Mesodermal cell (in vitro differentiated cells): ENCODE results near the gene ZNF683.

Experiments
- H3K27ac ChIP-seq: 2 replicates; pipeline ENCODE4 v1.7.0; 2013; ENCODE audit warnings: mild to moderate bottlenecking, low read depth, low read length, moderate library complexity; ENCODE audit not compliant: severe bottlenecking
- H3K36me3 ChIP-seq: 2 replicates; pipeline ENCODE4 v1.7.1; 2013; ENCODE audit warnings: mild to moderate bottlenecking, low read length, moderate library complexity; ENCODE audit not compliant: control insufficient read depth, insufficient read depth
- H3K4me1 ChIP-seq: one replicate; pipeline ENCODE4 v1.7.1; 2013; ENCODE audit warnings: mild to moderate bottlenecking, low read length; ENCODE audit not compliant: insufficient read depth, control insufficient read depth, poor library complexity, severe bottlenecking
- H3K4me3 ChIP-seq: 2 replicates; pipeline ENCODE4 v1.7.0; 2013; ENCODE audit warnings: low read length, control low read depth, mild to moderate bottlenecking; ENCODE audit not compliant: insufficient read depth, poor library complexity, severe bottlenecking; ENCODE audit errors: extremely low read depth
- H3K9me3 ChIP-seq: 2 replicates; pipeline ENCODE4 v1.7.1; 2013; ENCODE audit warnings: mild to moderate bottlenecking, low read length, moderate library complexity; ENCODE audit not compliant: control insufficient read depth
- WGBS, 2 experiments: methylation state at CpG; one replicate each; pipeline ENCODE4 v1.1.5; 2013; ENCODE audit warnings: missing lambda C conversion rate in 2 of 2; ENCODE audit not compliant: insufficient coverage in 2 of 2; 5-methylcytosine and 5-hydroxymethylcytosine counted together

ZNF683 gene

GRCh38 chr1:26317612-26318337 lies 54.8 kb downstream of the ZNF683 start, which contains the start of gene CD52:
Gene CD52 (plus strand): TSS chr1:26317958. CDS start chr1:26318018, 60 bp downstream.
- Histone ChIP-seq H3K27ac (no peak within 1 kb of the TSS), H3K9me3 (no peaks in the 10 kb centered on the region), H3K4me3 (no peak within 1 kb of the TSS), H3K36me3 (no peaks in the 10 kb centered on the region), H3K4me1 (peaks cover 17% of the 10 kb centered on the region)
- 74 to 78% methylated on average over 9 of the region's 12 CpGs for WGBS, 2 experiments

GRCh38 chr1:26317146-26317545 lies 55.4 kb downstream of the ZNF683 start:
- peaks cover 17% of the 10 kb centered on the region for H3K4me1 ChIP-seq
- no peaks in the 10 kb centered on the region for H3K9me3 ChIP-seq
- no peaks in the 10 kb centered on the region for H3K36me3 ChIP-seq
- H3K4me3 ChIP-seq, result no peak overlapping the region
- 83% methylated on average over 2 of the region's 2 CpGs; no CpG with 5 or more reads in 1 of the 2 experiments for WGBS, 2 experiments
- H3K27ac ChIP-seq, result no peak overlapping the region

- H3K4me3 ChIP-seq, result no peak overlapping the region
- H3K9me3 ChIP-seq, result no peaks in the 10 kb centered on the region
- H3K4me1 ChIP-seq, result peaks cover 14% of the 10 kb centered on the region
- 78 to 84% methylated on average over 2 to 4 of the region's 8 CpGs for WGBS, 2 experiments
- no peaks in the 10 kb centered on the region for H3K36me3 ChIP-seq
- no peak overlapping the region for H3K27ac ChIP-seq
Measured at GRCh38 chr1:26315874-26316850, 56.4 kb downstream of the ZNF683 start.

- no peaks in the 10 kb centered on the region for H3K9me3 ChIP-seq
Measured at GRCh38 chr1:26314501-26314900, 58.0 kb downstream of the ZNF683 start.

More at GRCh38 chr1:26314501-26314900, 58.0 kb downstream of the ZNF683 start:
- no peak overlapping the region for H3K4me3 ChIP-seq
- 100% methylated on average over 3 to 5 of the region's 5 CpGs for WGBS, 2 experiments
- H3K27ac ChIP-seq, result no peak overlapping the region
- H3K4me1 ChIP-seq, result peaks cover 14% of the 10 kb centered on the region
- H3K36me3 ChIP-seq, result no peaks in the 10 kb centered on the region
